Nephron progenitor cell (in vitro differentiated cells): ENCODE results near the gene COL4A3.

Experiments
- DNase-seq: peaks from one replicate; pipeline ENCODE4 v3.0.0; 2021
- H3K27ac Mint-ChIP-seq: 2 replicates; pipeline ENCODE4 v1.8.0; 2021; ENCODE audit warnings: mild to moderate bottlenecking, moderate library complexity, mixed read lengths
- H3K27me3 Mint-ChIP-seq: 2 replicates; pipeline ENCODE4 v1.8.0; 2021; ENCODE audit warnings: mild to moderate bottlenecking, low read depth, mixed read lengths; ENCODE audit not compliant: poor library complexity
- H3K36me3 Mint-ChIP-seq: 2 replicates; pipeline ENCODE4 v1.8.0; 2021; ENCODE audit warnings: low read depth, mixed read lengths
- H3K4me1 Mint-ChIP-seq: 2 replicates; pipeline ENCODE4 v1.8.0; 2021; ENCODE audit warnings: mixed read lengths
- H3K4me3 Mint-ChIP-seq: 2 replicates; pipeline ENCODE4 v1.8.0; 2021; ENCODE audit warnings: mild to moderate bottlenecking, moderate library complexity, mixed read lengths
- H3K9me3 Mint-ChIP-seq: 2 replicates; pipeline ENCODE4 v1.8.0; 2021; ENCODE audit warnings: mild to moderate bottlenecking, moderate library complexity, mixed read lengths
- TF ChIP-seq, protein P1 (sequence below): fragments of 200-600 bp; sonication (generic); IDR thresholded peaks from 2 replicates; pipeline ENCODE4 v1.5.0; 2021; ENCODE audit warnings: antibody characterized with exemption

Gene COL4A3

GRCh38 chr2:227260041-227260440, 95.6 kb downstream of the COL4A3 start:
- no peak overlapping the region for H3K4me3 Mint-ChIP-seq
- DNase-seq, result no peak
- no peaks in the 10 kb centered on the region for H3K27me3 Mint-ChIP-seq
- H3K9me3 Mint-ChIP-seq, result peaks cover 4% of the 10 kb centered on the region
- no peaks in the 10 kb centered on the region for H3K4me1 Mint-ChIP-seq
- no peaks in the 10 kb centered on the region for H3K36me3 Mint-ChIP-seq
- TF ChIP-seq, protein P1, sequence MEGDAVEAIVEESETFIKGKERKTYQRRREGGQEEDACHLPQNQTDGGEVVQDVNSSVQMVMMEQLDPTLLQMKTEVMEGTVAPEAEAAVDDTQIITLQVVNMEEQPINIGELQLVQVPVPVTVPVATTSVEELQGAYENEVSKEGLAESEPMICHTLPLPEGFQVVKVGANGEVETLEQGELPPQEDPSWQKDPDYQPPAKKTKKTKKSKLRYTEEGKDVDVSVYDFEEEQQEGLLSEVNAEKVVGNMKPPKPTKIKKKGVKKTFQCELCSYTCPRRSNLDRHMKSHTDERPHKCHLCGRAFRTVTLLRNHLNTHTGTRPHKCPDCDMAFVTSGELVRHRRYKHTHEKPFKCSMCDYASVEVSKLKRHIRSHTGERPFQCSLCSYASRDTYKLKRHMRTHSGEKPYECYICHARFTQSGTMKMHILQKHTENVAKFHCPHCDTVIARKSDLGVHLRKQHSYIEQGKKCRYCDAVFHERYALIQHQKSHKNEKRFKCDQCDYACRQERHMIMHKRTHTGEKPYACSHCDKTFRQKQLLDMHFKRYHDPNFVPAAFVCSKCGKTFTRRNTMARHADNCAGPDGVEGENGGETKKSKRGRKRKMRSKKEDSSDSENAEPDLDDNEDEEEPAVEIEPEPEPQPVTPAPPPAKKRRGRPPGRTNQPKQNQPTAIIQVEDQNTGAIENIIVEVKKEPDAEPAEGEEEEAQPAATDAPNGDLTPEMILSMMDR, result no peak
- no peak overlapping the region for H3K27ac Mint-ChIP-seq

DNA sequence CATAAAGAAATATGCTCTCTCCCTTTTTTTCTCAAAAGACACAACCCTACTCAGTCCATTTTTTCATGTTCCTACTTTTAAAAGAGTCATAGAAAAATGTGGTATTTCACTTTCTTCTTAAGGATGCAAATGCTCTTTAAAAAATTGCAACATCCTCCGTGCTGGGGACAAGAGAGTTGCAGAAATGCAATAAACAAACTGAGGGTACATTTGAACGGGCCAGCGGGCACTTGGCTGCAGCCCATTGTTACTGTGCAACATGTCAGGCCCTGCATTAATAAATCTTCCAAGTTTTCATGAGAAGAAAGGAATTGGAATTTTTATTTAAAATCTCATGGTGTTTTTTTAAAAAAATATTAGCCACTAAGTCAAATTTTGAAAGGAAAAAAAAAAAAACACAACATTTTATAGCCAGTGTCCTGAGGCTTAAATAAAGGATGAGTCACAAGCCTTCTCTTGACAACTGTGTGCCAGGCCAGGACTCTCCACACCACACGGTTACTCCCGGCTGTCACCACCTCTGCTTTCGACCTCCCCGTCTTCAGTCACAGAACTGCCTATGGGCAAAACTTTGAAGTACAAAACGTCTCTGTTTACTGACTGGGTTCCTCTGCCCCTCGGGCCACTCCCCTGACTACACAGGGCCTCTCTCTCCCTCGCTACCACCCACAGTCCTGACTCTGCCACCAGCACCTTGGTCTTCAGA, 103.1 kb downstream of the COL4A3 start:
- Mint-ChIP-seq H3K36me3 (no peaks in the 10 kb centered on the region), H3K9me3 (no peaks in the 10 kb centered on the region), H3K27me3 (peaks cover 14% of the 10 kb centered on the region), H3K4me1 (peaks cover 5% of the 10 kb centered on the region), H3K4me3 (no peak overlapping the region), H3K27ac (no peak overlapping the region)
- DNase-seq, result no peak
- TF ChIP-seq, protein P1, result no peak

DNA sequence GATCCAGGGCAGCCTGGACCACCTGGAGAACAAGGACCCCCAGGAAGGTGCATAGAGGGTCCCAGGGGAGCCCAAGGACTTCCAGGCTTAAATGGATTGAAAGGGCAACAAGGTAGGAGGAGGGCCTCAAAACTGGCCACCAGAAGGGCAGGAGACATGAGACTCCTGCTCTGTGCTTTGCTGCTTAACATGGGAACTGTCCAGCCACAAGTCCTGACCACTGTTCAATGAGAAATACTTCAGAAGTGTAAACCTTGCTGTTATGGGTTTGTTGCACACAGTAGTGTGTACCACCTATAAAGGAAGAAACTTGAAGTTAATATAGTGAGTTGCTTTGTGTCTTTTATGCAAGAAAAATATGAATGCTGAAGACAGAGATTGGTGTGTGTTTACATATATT, 116.5 kb downstream of the COL4A3 start:
- H3K27me3 Mint-ChIP-seq, result no peaks in the 10 kb centered on the region
- H3K4me3 Mint-ChIP-seq, result no peak overlapping the region
- no peak overlapping the region for H3K27ac Mint-ChIP-seq
- no peaks in the 10 kb centered on the region for H3K4me1 Mint-ChIP-seq
- H3K9me3 Mint-ChIP-seq, result no peaks in the 10 kb centered on the region
- TF ChIP-seq, protein P1, result no peak
- no peaks in the 10 kb centered on the region for H3K36me3 Mint-ChIP-seq
- DNase-seq, result no peak

DNA sequence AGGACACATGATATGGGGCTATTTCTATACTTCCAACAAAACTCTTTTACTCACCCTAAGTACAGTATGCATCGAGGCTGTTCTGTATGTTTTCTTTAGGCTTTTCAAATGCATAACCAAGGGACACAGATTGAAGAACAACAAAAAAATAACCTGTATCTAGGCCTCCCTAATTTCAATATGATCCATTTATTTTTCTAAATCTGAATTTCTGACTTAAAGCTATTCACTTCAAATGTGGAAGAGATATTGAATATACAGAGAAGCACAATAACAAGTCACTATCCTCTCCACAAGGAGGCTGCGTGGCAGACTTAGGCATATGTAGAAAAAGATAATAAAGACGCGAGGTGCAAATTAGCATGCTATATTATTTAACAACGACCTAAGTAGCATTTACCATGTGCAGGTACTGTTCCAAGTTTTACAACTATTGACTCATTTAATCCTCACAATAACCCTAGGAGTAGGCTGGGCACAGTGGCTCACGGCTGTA, 121.4 kb downstream of the COL4A3 start:
- TF ChIP-seq, protein P1, result no peak
- Mint-ChIP-seq H3K27ac (no peak overlapping the region), H3K4me3 (no peak overlapping the region), H3K9me3 (no peaks in the 10 kb centered on the region), H3K27me3 (no peaks in the 10 kb centered on the region), H3K36me3 (no peaks in the 10 kb centered on the region), H3K4me1 (no peaks in the 10 kb centered on the region)
- DNase-seq, result no peak

DNA sequence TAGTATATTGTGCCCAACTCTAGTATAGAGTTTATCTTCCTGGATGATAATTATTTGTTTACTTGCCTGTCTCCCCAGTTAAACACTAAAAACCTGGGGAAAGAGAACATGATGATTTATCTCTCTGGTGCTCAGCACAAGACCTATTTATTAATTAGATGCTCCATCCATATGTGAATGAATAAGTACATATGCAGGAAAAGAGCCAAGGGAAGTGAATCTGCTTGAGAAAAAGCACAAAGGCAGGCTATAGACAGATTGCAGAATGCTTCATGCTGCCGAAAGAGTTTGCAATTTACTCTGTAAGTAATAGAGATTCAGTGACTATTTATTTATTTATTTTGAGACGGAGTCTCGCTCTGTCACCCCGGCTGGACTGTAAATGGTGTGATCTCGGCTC, 123.3 kb downstream of the COL4A3 start:
- Mint-ChIP-seq H3K27ac (no peak overlapping the region), H3K4me3 (no peak overlapping the region), H3K36me3 (no peaks in the 10 kb centered on the region), H3K9me3 (no peaks in the 10 kb centered on the region), H3K4me1 (peaks cover under 1% of the 10 kb centered on the region), H3K27me3 (no peaks in the 10 kb centered on the region)
- TF ChIP-seq, protein P1, result no peak
- DNase-seq, result no peak

GRCh38 chr2:227292314-227292713, 127.9 kb downstream of the COL4A3 start:
- Mint-ChIP-seq H3K27me3 (no peaks in the 10 kb centered on the region), H3K36me3 (no peaks in the 10 kb centered on the region), H3K9me3 (no peaks in the 10 kb centered on the region), H3K4me1 (peaks cover 16% of the 10 kb centered on the region), H3K4me3 (no peak overlapping the region), H3K27ac (no peak overlapping the region)
- TF ChIP-seq, protein P1, result no peak
- no peak for DNase-seq
